Lung (tissue), 12 donors: ENCODE measurements around the gene HNRNPC. TPM values are rescaled to one million over a fixed set of nuclear protein-coding genes. Genes with fewer than 3 reads are reported as not detected.

Experiments
- ATAC-seq: fragments of 200-7000 bp; cut with Tn5 transposase; one replicate; pipeline ENCODE4 v1.9.1; 2020; ENCODE audit warnings: moderate number of reproducible peaks; ENCODE audit not compliant: insufficient read depth, low FRiP score
- DNase-seq, 3 donors: peaks; one replicate each; pipeline ENCODE4 v3.0.0-alpha.2; 2013 to 2017
- H3K27ac ChIP-seq, 2 donors: one replicate each; pipeline ENCODE4 v1.5.1; 2013; ENCODE audit warnings: mild to moderate bottlenecking in 2 of 2, moderate library complexity in 2 of 2, control low read depth in 1 of 2, inconsistent platforms in 1 of 2, low read depth in 1 of 2, low read length in 1 of 2
- H3K27me3 ChIP-seq, 3 donors: one replicate each; pipeline ENCODE4 v1.5.1; 2013; ENCODE audit warnings: low read length in 2 of 3; ENCODE audit not compliant: control insufficient read depth in 3 of 3, insufficient read depth in 3 of 3
- H3K36me3 ChIP-seq, 4 donors: one replicate each; pipeline ENCODE4 v1.5.1; 2013; ENCODE audit warnings: low read length in 4 of 4, mild to moderate bottlenecking in 1 of 4, moderate library complexity in 1 of 4; ENCODE audit not compliant: control insufficient read depth in 4 of 4, insufficient read depth in 4 of 4
- H3K4me1 ChIP-seq, 5 donors: one replicate each; pipeline ENCODE4 v1.5.1; 2013; ENCODE audit warnings: low read length in 5 of 5, mild to moderate bottlenecking in 2 of 5, moderate library complexity in 1 of 5; ENCODE audit not compliant: control insufficient read depth in 5 of 5, insufficient read depth in 5 of 5
- H3K4me3 ChIP-seq: one replicate; pipeline ENCODE4 v1.5.1; 2013; ENCODE audit warnings: mild to moderate bottlenecking, control low read depth, moderate library complexity
- H3K9ac ChIP-seq, 2 donors: one replicate each; pipeline ENCODE4 v1.5.1; 2013; ENCODE audit warnings: low read length in 2 of 2, control low read depth in 1 of 2; ENCODE audit not compliant: insufficient read depth in 1 of 2
- H3K9me3 ChIP-seq, 4 donors: one replicate each; pipeline ENCODE4 v1.5.1; 2013; ENCODE audit warnings: low read length in 3 of 4, mild to moderate bottlenecking in 1 of 4, moderate library complexity in 1 of 4; ENCODE audit not compliant: control insufficient read depth in 4 of 4, insufficient read depth in 3 of 4
- WGBS, 2 donors: extraction: QIAGEN DNeasy Blood & Tissue Kit; methylation state at CpG; one replicate each; pipeline ENCODE4 v1.1.7; 2013; 5-methylcytosine and 5-hydroxymethylcytosine counted together
- polyA plus RNA-seq, 2 donors: library from polyadenylated mRNA; stranded (reverse); fragments of 200-250 nt; gene quantifications; one replicate each; pipeline ENCODE4 v1.2.1, GENCODE V29; 2013
- total RNA-seq, 2 donors: library from RNA; depleted of rRNA in 1 of 2; stranded (reverse); fragments of >200 nt in 1 of 2; gene quantifications; one replicate each; pipeline ENCODE4 v1.2.1, GENCODE V29; 2014 to 2021
- TF ChIP-seq, protein P1 (sequence below): IDR thresholded peaks from 2 replicates; pipeline ENCODE4 v1.5.1; 2012; ENCODE audit warnings: mild to moderate bottlenecking; ENCODE audit errors: control extremely low read depth, extremely low read depth
- donor health status: control.
- donor health status: control.
- donor health status: Bipolar disorder and iron deficiency.
- donor health status: healthy.
- donor health status: DM: yes; HTN: yes; CAD: no.

Gene HNRNPC
- total and polyA plus RNA-seq, 4 donors, result 302 to 589 (median 542) TPM

DNA sequence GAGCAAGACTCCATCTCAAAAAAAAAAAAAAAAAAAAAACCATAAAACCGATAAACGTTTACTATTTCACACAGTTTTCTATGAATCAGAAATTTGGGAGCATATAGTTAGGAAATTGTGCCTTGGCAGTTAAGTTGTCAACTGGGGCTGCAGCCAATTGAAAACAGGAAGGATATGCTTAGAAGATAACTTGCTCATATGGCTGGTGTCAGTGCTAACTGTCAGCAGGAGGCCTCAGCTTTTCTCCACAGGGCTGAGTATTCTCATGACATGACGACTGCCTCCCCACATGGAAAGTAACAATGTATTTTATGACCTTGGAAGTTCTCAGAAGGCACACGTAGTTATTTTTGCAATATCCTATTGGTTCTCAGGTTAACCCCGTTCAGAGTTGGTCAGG is 83.8 kb downstream of the HNRNPC start:
- peaks cover 0 to 13% (median 0%) of the 10 kb centered on the region in 5 donors for H3K4me1 ChIP-seq
- DNase-seq, result peak in 2 of 3 donors; percentile 33 to 65
- H3K4me3 ChIP-seq, result no peak overlapping the region
- 38 to 42% methylated on average over 5 of the region's 5 CpGs for WGBS, 2 donors
- no peaks in the 10 kb centered on the region for H3K9me3 ChIP-seq
- H3K27me3 ChIP-seq, result no peaks in the 10 kb centered on the region
- TF ChIP-seq, protein P1, sequence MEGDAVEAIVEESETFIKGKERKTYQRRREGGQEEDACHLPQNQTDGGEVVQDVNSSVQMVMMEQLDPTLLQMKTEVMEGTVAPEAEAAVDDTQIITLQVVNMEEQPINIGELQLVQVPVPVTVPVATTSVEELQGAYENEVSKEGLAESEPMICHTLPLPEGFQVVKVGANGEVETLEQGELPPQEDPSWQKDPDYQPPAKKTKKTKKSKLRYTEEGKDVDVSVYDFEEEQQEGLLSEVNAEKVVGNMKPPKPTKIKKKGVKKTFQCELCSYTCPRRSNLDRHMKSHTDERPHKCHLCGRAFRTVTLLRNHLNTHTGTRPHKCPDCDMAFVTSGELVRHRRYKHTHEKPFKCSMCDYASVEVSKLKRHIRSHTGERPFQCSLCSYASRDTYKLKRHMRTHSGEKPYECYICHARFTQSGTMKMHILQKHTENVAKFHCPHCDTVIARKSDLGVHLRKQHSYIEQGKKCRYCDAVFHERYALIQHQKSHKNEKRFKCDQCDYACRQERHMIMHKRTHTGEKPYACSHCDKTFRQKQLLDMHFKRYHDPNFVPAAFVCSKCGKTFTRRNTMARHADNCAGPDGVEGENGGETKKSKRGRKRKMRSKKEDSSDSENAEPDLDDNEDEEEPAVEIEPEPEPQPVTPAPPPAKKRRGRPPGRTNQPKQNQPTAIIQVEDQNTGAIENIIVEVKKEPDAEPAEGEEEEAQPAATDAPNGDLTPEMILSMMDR, result no peak
- ATAC-seq, result no peak
- H3K36me3 ChIP-seq, result no peaks in the 10 kb centered on the region
- no peak overlapping the region for H3K9ac ChIP-seq
- H3K27ac ChIP-seq, result no peak overlapping the region

DNA sequence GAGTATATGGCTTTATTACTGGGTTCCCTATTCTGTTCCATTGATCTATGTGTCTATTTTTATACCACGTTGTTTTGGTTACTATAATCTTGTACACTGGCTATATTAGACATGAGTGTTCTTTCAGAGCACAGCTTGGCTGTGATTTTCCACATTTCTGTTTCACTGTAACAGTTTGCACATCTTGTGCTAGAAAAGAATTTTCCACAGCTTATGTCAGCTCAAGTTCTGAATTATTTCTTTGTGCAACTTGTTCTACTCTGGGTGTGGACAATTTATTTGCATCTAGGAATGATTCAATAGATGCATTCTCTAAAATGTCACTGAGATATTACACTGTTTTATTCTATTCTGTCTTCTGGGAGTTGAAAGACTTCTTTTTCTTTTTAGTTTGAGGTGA is 85.0 kb downstream of the HNRNPC start:
- H3K4me1 ChIP-seq, result peaks cover 0 to 13% (median 0%) of the 10 kb centered on the region in 5 donors
- WGBS, 2 donors, result 67 to 70% methylated on average over 1 of the region's 1 CpG
- no peaks in the 10 kb centered on the region for H3K36me3 ChIP-seq
- no peak overlapping the region for H3K4me3 ChIP-seq
- no peak overlapping the region for H3K27ac ChIP-seq
- ATAC-seq (no peak), DNase-seq (no peak)
- TF ChIP-seq, protein P1, result no peak
- no peaks in the 10 kb centered on the region for H3K9me3 ChIP-seq
- H3K9ac ChIP-seq, result no peak overlapping the region
- no peaks in the 10 kb centered on the region for H3K27me3 ChIP-seq

DNA sequence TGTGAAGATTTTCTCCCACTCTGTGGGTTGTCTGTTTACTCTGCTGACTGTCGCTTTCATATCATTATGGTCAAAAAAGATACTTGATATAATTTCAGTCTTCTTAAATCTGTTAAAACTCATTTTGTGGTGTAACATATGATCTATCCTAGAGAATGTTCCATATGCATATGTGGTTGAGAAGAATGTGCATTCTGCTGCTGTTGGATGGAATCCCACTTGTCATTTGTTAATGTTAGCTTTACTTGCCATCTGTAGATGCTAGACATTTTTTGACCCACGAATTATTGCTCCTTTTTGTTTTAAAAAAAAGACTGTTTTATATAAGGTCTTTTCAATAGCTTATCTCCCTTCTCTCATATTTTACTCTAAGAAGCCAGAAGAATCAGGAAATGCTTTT is 87.1 kb downstream of the HNRNPC start:
- TF ChIP-seq, protein P1, result no peak
- Histone ChIP-seq H3K4me1 (peaks cover 0 to 13% (median 0%) of the 10 kb centered on the region in 5 donors), H3K9ac (no peak overlapping the region), H3K36me3 (no peaks in the 10 kb centered on the region), H3K27ac (no peak overlapping the region), H3K4me3 (no peak overlapping the region), H3K27me3 (no peaks in the 10 kb centered on the region), H3K9me3 (no peaks in the 10 kb centered on the region)
- 67 to 85% methylated on average over 2 of the region's 2 CpGs for WGBS, 2 donors
- ATAC-seq (no peak), DNase-seq (no peak)

DNA sequence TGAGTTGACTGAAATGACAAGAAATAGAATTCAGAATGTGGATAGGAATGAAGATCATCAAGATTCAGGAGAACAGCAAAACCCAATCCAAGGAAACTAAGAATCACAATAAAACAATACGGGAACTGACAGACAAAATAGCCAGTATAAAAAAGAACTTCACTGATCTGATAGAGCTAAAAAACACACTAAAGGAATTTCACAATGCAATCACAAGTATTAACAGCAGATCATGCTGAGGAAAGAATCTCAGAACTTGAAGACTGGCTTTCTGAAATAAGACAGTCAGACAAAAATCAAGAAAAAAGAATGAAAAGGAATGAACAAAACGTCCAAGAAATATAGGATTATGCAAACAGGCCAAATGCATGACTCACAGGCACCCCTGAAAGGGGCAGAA is 98.1 kb downstream of the HNRNPC start:
- Histone ChIP-seq H3K4me1 (no peaks in the 10 kb centered on the region), H3K36me3 (no peaks in the 10 kb centered on the region), H3K27me3 (no peaks in the 10 kb centered on the region), H3K27ac (no peak overlapping the region), H3K9ac (no peak overlapping the region), H3K4me3 (no peak overlapping the region), H3K9me3 (peaks cover 0 to 4% (median 0%) of the 10 kb centered on the region in 4 donors)
- 71 to 75% methylated on average over 2 of the region's 2 CpGs for WGBS, 2 donors
- TF ChIP-seq, protein P1, result no peak
- ATAC-seq (no peak), DNase-seq (no peak)
